ENCODE data around the gene RELB. TPM values are rescaled to one million over a fixed set of nuclear protein-coding genes. Genes with fewer than 3 reads are reported as not detected.
A peak's percentile ranks its signal among the peaks of the same experiment; 100 is the strongest.

Gene RELB
- total RNA-seq, 5 donors from 2014 or later (not counting 1 experiment from before 2014, with no cell fraction given), result 29.4 to 65.5 (median 40.4) TPM

DNA sequence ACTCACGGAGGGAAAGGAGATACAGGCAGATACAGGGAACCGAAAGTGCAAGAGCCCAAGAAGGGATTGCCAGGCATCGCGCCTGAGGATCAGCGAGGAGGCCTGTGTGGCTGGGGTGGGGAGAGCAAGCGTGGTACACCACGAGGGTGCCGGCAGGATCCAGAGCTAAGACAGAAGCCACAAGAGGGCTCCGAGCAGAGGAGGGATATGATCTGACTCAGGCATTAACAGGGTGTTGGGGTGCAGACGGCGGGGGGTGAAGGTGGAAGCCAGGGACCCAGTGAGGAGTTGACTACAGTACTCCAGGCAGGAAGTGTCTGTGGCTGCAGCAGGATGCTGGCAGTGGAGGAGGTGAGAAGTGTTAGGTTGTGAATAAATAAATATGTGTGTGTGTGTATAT is 86.3 kb downstream of the RELB start:
- H3K4me3 Mint-ChIP-seq, result peak overlapping the region; percentile 31 to 75 (median 64)
- Histone ChIP-seq H3K4me1 (ENCODE audit: control insufficient read depth in 1 of 2, extremely low read depth in 1 of 2, insufficient read depth in 2 of 2, low read length in 2 of 2) (peaks cover 5 to 56% of the 10 kb centered on the region in 2 experiments), H3K4me3 (ENCODE audit: control insufficient read depth in 1 of 2, extremely low read depth in 1 of 2, low read length in 1 of 2) (no peak overlapping the region), H3K9me3 (no peaks in the 10 kb centered on the region), H3K36me3 (ENCODE audit: control insufficient read depth in 2 of 2, extremely low read depth in 1 of 2, insufficient read depth in 1 of 2, low read length in 1 of 2) (peaks cover 8 to 16% of the 10 kb centered on the region in 2 donors), H3K27ac (ENCODE audit: low read length) (peak overlapping the region; percentile 61), H3K27me3 (replicated peaks in 1 of 2; ENCODE audit: control insufficient read depth in 2 of 2, extremely low read depth in 1 of 2, insufficient read depth in 2 of 2, low read length in 1 of 2) (no peaks in the 10 kb centered on the region)
- no peaks in the 10 kb centered on the region for H3K27me3 Mint-ChIP-seq
- peaks cover 14% of the 10 kb centered on the region for H3K36me3 Mint-ChIP-seq
- ChIA-PET CTCF (interaction anchor here (0.7 to 0.8 kb wide), 4 partner anchors 17 to 84 kb away, joined by 3 to 7 read pairs (median 4); no protein-coding TSS in a partner anchor), POLR2A (no interaction called here)
- WGBS (ENCODE audit: insufficient coverage), result 16% methylated on average over 9 of the region's 11 CpGs
- H3K27ac Mint-ChIP-seq, result peak overlapping the region; percentile 91 to 98
- no peaks in the 10 kb centered on the region for H3K9me3 Mint-ChIP-seq
- peak in 34 of 35 experiments; percentile 46 to 86 (median 69) for DNase-seq
- ATAC-seq (replicated peaks in 1 of 4), result peak; percentile 5 to 58 (median 40)
- H3K4me1 Mint-ChIP-seq, result peaks cover 33 to 46% (median 40%) of the 10 kb centered on the region in 3 donors

Other genes with a start within 250 kb of the RELB start
- under 1 TPM in 2 of 5 donors, not detected in 3; 0.25 to 0.30 TPM for gene CBLC, start 223.6 kb upstream of the RELB start, total RNA-seq
- 1 to 10 TPM in 1 of 5 donors, under 1 TPM in 3, not detected in 1; 0.39 to 1.0 (median 0.87) TPM for gene BCAM, start 192.4 kb upstream of the RELB start, total RNA-seq
- 1 to 10 TPM in 4 of 5 donors, under 1 TPM in 1; 0.30 to 1.8 (median 1.4) TPM for gene NECTIN2, start 155.2 kb upstream of the RELB start, total RNA-seq
- gene TOMM40, start 110.2 kb upstream of the RELB start, total RNA-seq, result 10 to 100 TPM; 32.1 to 47.5 (median 41.5) TPM
- 1 to 10 TPM; 2.0 to 9.5 (median 6.8) TPM for gene APOE, start 95.7 kb upstream of the RELB start, total RNA-seq
- gene APOC1, start 86.9 kb upstream of the RELB start, total RNA-seq, result 1 to 10 TPM in 3 of 5 donors, not detected in 2; 2.8 to 8.5 (median 3.9) TPM
- not detected for gene APOC4, start 59.2 kb upstream of the RELB start, total RNA-seq
- under 1 TPM in 2 of 5 donors, not detected in 3; 0.66 to 0.96 TPM for gene APOC2, start 55.4 kb upstream of the RELB start, total RNA-seq
- 100 to 1,000 TPM in 1 of 5 donors, 10 to 100 TPM in 4; 64.0 to 103 (median 87.6) TPM for gene CLPTM1, start 46.1 kb upstream of the RELB start, total RNA-seq
- 100 to 1,000 TPM; 141 to 153 (median 149) TPM for gene CLASRP, start 37.6 kb downstream of the RELB start, total RNA-seq
- gene ZNF296, start 75.0 kb downstream of the RELB start, total RNA-seq, result 1 to 10 TPM; 1.4 to 4.3 (median 3.5) TPM
- gene GEMIN7, start 77.8 kb downstream of the RELB start, total RNA-seq, result 10 to 100 TPM in 4 of 5 donors, 1 to 10 TPM in 1; 4.0 to 23.1 (median 22.7) TPM
- gene PPP1R37, start 91.7 kb downstream of the RELB start, total RNA-seq, result 10 to 100 TPM; 17.2 to 35.2 (median 30.4) TPM
- gene NKPD1, start 159.5 kb downstream of the RELB start, total RNA-seq, result 1 to 10 TPM in 4 of 5 donors, under 1 TPM in 1; 0.95 to 1.3 (median 1.2) TPM
- 10 to 100 TPM; 53.9 to 92.4 (median 73.7) TPM for gene TRAPPC6A, start 176.8 kb downstream of the RELB start, total RNA-seq
- gene BLOC1S3, start 177.3 kb downstream of the RELB start, total RNA-seq, result 10 to 100 TPM; 14.9 to 36.2 (median 32.8) TPM
- gene EXOC3L2, start 243.9 kb downstream of the RELB start, total RNA-seq, result not detected
- gene MARK4, start 249.8 kb downstream of the RELB start, total RNA-seq, result 10 to 100 TPM; 28.0 to 34.8 (median 29.9) TPM